ENCODE data around the gene TAS1R3. TPM values are rescaled to one million over a fixed set of nuclear protein-coding genes. Genes with fewer than 3 reads are reported as not detected.

The TAS1R3 gene
- total and polyA plus RNA-seq, 2 of the 4 experiments (the other 2 are of a cell fraction) = under 0.01 to 0.05 TPM

DNA sequence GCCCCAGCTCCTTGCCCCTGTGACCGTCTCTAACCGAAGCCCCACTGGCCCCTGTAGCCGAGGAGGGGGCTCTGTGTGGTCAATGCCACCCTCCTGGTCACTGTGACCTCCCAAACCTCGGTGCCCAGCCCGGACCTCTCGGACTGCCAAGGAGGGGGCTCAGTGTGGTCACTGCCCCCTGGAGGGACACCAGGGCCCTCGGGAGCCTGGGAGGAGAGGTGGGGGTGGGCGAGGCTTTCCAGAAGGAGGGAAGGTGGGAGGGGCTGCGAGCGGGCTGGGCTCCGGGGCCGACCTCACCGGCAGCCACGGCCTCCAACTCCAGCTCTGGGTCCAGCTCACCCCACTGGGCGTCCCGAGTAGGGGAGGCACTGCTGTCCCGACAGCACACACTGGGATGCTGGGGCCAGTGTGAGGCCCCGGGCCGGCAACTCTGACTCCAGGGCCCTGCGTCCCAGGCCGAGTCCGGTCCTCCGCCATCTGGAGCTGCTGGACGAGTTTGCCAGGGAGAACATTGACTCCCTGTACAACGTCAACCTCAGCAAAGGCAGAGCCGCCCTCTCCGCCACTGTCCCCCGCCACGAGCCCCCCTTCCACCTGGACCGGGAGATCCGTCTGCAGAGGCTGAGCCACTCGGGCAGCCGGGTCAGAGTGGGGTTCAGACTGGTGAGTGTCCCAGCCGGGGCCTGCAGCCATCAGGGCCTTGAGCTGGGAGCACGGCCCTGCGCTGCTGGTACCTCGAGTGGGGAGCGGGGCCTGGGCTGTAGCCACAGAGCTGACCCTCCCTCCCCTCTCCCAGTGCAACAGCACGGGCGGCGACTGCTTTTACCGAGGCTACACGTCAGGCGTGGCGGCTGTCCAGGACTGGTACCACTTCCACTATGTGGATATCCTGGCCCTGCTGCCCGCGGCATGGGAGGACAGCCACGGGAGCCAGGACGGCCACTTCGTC lies 44.5 kb upstream of the TAS1R3 start (continued):
- TF ChIP-seq RCOR1 (IDR thresholded peaks at IDR 0.05; ENCODE audit: insufficient replicate concordance, low read length) = no peak

DNA sequence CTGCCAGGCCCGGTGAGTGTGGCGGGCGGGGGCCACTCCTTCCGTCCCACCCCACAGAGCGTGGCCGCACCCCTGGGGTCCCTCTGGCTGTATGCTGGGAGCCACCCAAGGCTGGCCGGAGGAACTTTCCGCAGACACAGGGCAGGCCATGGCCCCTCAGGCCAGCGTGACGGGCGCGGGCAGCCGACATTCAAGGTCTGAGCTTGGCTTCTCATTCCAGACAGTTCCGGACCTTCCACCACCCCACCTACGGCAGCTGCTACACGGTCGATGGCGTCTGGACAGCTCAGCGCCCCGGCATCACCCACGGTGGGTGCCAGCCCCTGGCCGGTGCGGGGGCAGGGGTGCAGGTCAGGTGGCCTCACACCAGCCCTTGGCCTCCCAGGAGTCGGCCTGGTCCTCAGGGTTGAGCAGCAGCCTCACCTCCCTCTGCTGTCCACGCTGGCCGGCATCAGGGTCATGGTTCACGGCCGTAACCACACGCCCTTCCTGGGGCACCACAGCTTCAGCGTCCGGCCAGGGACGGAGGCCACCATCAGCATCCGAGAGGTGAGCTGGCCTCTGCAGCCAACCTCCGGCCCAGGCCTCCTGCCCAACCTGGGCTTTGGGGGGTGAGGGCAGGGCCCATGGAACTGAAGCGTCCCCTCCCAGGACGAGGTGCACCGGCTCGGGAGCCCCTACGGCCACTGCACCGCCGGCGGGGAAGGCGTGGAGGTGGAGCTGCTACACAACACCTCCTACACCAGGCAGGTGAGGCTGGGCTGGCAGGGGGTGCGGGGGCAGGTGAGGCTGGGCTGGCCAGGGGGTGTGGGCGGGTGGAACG lies 43.6 kb upstream of the TAS1R3 start:
- no peak overlapping the region for H4K5ac ChIP-seq (ENCODE audit: low read depth, low read length)
- H2BK5ac ChIP-seq (ENCODE audit: low read depth, low read length, poor library complexity, severe bottlenecking) = no peak overlapping the region
- no peak overlapping the region for H3K14ac ChIP-seq (replicated peaks; ENCODE audit: low read depth, low read length)
- CTCF ChIA-PET = interaction anchor here (0.9 kb wide), 1 partner anchor 165 kb away, joined by 4 read pairs; no protein-coding TSS in a partner anchor
- no peak overlapping the region for H3K4me2 ChIP-seq (ENCODE audit: low read depth, low read length)
- intact Hi-C loops (cut with micrococcal nuclease) (no loop called here), dilution Hi-C loops (cut with HindIII; ENCODE audit: low sequenced_read_pairs, unreplicated experiment) (no loop called here), in situ Hi-C loops (cut with MboI; ENCODE audit: low sequenced_read_pairs) (no loop called here)
- no peak for DNase-seq
- H2BK20ac ChIP-seq (ENCODE audit: low read depth, low read length) = no peak overlapping the region
- TF ChIP-seq SMC3 (IDR thresholded peaks at IDR 0.05; ENCODE audit: low read depth, low read length) (no peak), BHLHE40 (IDR thresholded peaks at IDR 0.05; ENCODE audit: low read depth, low read length) (no peak)
- H3K4ac ChIP-seq (ENCODE audit: low read depth, low read length) = no peak overlapping the region
- H2BK15ac ChIP-seq (ENCODE audit: low read depth, low read length) = no peak overlapping the region
- H3K79me1 ChIP-seq (ENCODE audit: low read depth in 1 of 2, low read length in 2 of 2) = no peaks in the 10 kb centered on the region
- no TSS peak for BruUV-seq (replicated peaks)
- peaks cover 6% of the 10 kb centered on the region; the same call in 1 of the 2 replicates for H4K20me1 ChIP-seq (ENCODE audit: insufficient read depth, low read length)
- no peak overlapping the region for H3K23ac ChIP-seq (ENCODE audit: low read depth, low read length)
- no peaks in the 10 kb centered on the region for H3K27me3 ChIP-seq (ENCODE audit: control insufficient read depth, insufficient read depth, low read length)
- H3K36me3 ChIP-seq (ENCODE audit: control insufficient read depth, insufficient read depth, low read length) = peaks cover 2% of the 10 kb centered on the region; the same call in 1 of the 2 replicates
- H3K9me1 ChIP-seq (ENCODE audit: insufficient read depth, low read length) = peaks cover under 1% of the 10 kb centered on the region; the same call in 1 of the 2 replicates
- no peak overlapping the region for H2AFZ ChIP-seq (replicated peaks; ENCODE audit: low read length, poor library complexity)
- no peak for ATAC-seq (ENCODE audit: low read depth)
- H2AK5ac ChIP-seq (ENCODE audit: low read depth, low read length) = no peak overlapping the region
- no peak overlapping the region for H3K56ac ChIP-seq (ENCODE audit: extremely low read depth, insufficient read depth, low read length)
- H2AK9ac ChIP-seq (replicated peaks; ENCODE audit: low read depth, low read length, poor library complexity) = no peak overlapping the region
- H3K27ac ChIP-seq (ENCODE audit: insufficient read depth, low read length) = no peak overlapping the region
- H3K9ac ChIP-seq (ENCODE audit: low read depth, low read length) = no peak overlapping the region
- no peak overlapping the region for H4K91ac ChIP-seq (ENCODE audit: insufficient read depth, low read depth, low read length)
- H3K18ac ChIP-seq (ENCODE audit: low read depth, low read length) = no peak overlapping the region
- no peak overlapping the region for H4K8ac ChIP-seq (ENCODE audit: low read depth in 2 of 2, low read length in 2 of 2)
- no peaks in the 10 kb centered on the region for H3K9me3 ChIP-seq (ENCODE audit: control insufficient read depth, insufficient read depth, low read length)
- POLR2A ChIA-PET (ENCODE audit: unreplicated experiment) = no interaction called here
- no peaks in the 10 kb centered on the region; the same call in 1 of the 2 replicates for H3K4me1 ChIP-seq (ENCODE audit: control insufficient read depth, insufficient read depth, low read length)
- H3K4me3 ChIP-seq (ENCODE audit: insufficient read depth, low read depth, low read length) = no peak overlapping the region
- H2BK120ac ChIP-seq (ENCODE audit: low read depth, low read length) = no peak overlapping the region
- 83% methylated on average over 15 of the region's 46 CpGs; no CpG with 5 or more reads in 1 of the 2 experiments for WGBS, 2 experiments (ENCODE audit: extremely low coverage in 2 of 2, insufficient read length in 1 of 2)
